Measurements from ENCODE around the gene SMC3. TPM values are rescaled to one million over a fixed set of nuclear protein-coding genes. Genes with fewer than 3 reads are reported as not detected.

Gene SMC3
- total and polyA plus RNA-seq, 2 of the 4 experiments (the other 2 are of a cell fraction), result 15.0 to 15.2 TPM

DNA sequence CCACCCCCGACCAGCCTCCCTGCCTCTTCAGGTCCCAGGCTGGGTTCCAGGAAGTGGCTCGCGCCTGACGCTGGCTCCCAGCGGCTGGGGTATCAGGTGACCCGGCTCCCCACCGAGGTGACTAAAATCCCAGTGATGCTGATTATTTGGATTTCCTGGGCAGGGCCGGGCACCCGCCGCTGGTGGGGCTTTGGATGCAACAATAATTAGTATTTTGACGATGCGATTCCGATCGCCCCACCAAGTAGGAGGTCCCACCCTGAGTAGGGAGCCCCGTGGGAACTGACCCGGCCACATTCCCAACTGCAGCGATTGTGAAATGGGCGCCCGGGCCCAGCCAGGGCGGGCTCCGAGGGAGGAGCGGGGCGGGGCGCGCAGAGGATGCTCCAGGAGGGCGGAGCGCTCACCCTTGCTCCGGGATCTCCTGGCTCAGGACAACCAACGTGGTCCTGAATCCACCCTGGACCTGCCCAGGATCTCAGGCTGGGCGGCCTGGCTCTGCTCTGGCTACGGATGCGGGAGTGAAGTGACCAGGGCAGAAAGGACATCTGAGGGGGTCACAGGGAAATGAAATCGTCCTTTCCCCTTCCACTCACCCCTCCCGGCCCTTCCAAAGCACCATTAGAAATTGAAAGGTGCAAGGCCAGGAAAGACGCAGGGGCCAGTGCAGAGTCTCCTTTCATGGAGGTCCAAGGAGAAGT, 37.2 kb upstream of the SMC3 start:
- Histone ChIP-seq H3K4ac (ENCODE audit: low read depth, low read length) (peak overlapping the region; percentile 78), H2AK9ac (replicated peaks; ENCODE audit: low read depth, low read length, poor library complexity) (peak overlapping the region; percentile 80), H3K14ac (replicated peaks; ENCODE audit: low read depth, low read length) (peak overlapping the region; percentile 10; the same call in 1 of the 2 replicates), H2BK120ac (ENCODE audit: low read depth, low read length) (peak overlapping the region; percentile 39; the same call in 1 of the 2 replicates), H4K8ac (ENCODE audit: low read depth in 2 of 2, low read length in 2 of 2) (peak overlapping the region; percentile 54 to 63; a peak in 2 of 4 replicates), H3K27ac (ENCODE audit: insufficient read depth, low read length) (no peak overlapping the region; the same call in 1 of the 2 replicates), H2BK15ac (ENCODE audit: low read depth, low read length) (peak overlapping the region; percentile 80; the same call in 2 of the 3 replicates), H3K18ac (ENCODE audit: low read depth, low read length) (no peak overlapping the region), H3K23ac (ENCODE audit: low read depth, low read length) (no peak overlapping the region), H3K4me2 (ENCODE audit: low read depth, low read length) (peak overlapping the region; percentile 23), H4K5ac (ENCODE audit: low read depth, low read length) (no peak overlapping the region), H3K79me1 (ENCODE audit: low read depth in 1 of 2, low read length in 2 of 2) (peaks cover 0 to 30% of the 10 kb centered on the region in 2 experiments; a peak in 2 of 4 replicates), H3K9me3 (ENCODE audit: control insufficient read depth, insufficient read depth, low read length) (no peaks in the 10 kb centered on the region), H4K20me1 (ENCODE audit: insufficient read depth, low read length) (no peaks in the 10 kb centered on the region), H3K56ac (ENCODE audit: extremely low read depth, insufficient read depth, low read length) (no peak overlapping the region; the same call in 1 of the 2 replicates), H2BK20ac (ENCODE audit: low read depth, low read length) (peak overlapping the region; percentile 32), H3K27me3 (ENCODE audit: control insufficient read depth, insufficient read depth, low read length) (no peaks in the 10 kb centered on the region), H2AK5ac (ENCODE audit: low read depth, low read length) (peak overlapping the region; percentile 87), H3K4me3 (ENCODE audit: insufficient read depth, low read depth, low read length) (peak overlapping the region; percentile 9; the same call in 1 of the 2 replicates), H3K9me1 (ENCODE audit: insufficient read depth, low read length) (peaks cover 36% of the 10 kb centered on the region), H2AFZ (replicated peaks; ENCODE audit: low read length, poor library complexity) (peak overlapping the region; percentile 94), H4K91ac (ENCODE audit: insufficient read depth, low read depth, low read length) (peak overlapping the region; percentile 84; the same call in 1 of the 2 replicates), H2BK5ac (ENCODE audit: low read depth, low read length, poor library complexity, severe bottlenecking) (no peak overlapping the region), H3K4me1 (ENCODE audit: control insufficient read depth, insufficient read depth, low read length) (peaks cover 15% of the 10 kb centered on the region), H3K36me3 (ENCODE audit: control insufficient read depth, insufficient read depth, low read length) (no peaks in the 10 kb centered on the region), H3K9ac (ENCODE audit: low read depth, low read length) (no peak overlapping the region)
- ATAC-seq (ENCODE audit: low read depth) (peak; percentile 79), DNase-seq (no peak)
- WGBS, 2 experiments (ENCODE audit: extremely low coverage in 2 of 2, insufficient read length in 1 of 2), result 5% methylated on average over 22 of the region's 35 CpGs; no CpG with 5 or more reads in 1 of the 2 experiments
- no TSS peak for BruUV-seq (replicated peaks)
- POLR2A ChIA-PET (ENCODE audit: unreplicated experiment), result no interaction called here
- CTCF ChIA-PET, result no interaction called here
- dilution Hi-C loops (cut with HindIII; ENCODE audit: low sequenced_read_pairs, unreplicated experiment), result no loop called here
- intact Hi-C loops (cut with micrococcal nuclease), result no loop called here
- in situ Hi-C loops (cut with MboI; ENCODE audit: low sequenced_read_pairs), result no loop called here
- TF ChIP-seq, protein P1, sequence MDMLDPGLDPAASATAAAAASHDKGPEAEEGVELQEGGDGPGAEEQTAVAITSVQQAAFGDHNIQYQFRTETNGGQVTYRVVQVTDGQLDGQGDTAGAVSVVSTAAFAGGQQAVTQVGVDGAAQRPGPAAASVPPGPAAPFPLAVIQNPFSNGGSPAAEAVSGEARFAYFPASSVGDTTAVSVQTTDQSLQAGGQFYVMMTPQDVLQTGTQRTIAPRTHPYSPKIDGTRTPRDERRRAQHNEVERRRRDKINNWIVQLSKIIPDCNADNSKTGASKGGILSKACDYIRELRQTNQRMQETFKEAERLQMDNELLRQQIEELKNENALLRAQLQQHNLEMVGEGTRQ (IDR thresholded peaks at IDR 0.05; ENCODE audit: low read depth, low read length), result peak; percentile 5; the same call in 1 of the 2 replicates
- TF ChIP-seq FOS (IDR thresholded peaks at IDR 0.05; ENCODE audit: low read depth, low read length), result no peak
- no peak for TF ChIP-seq NFE2L2 (IDR thresholded peaks at IDR 0.05; ENCODE audit: low read depth, low read length)
- TF ChIP-seq SMC3 (IDR thresholded peaks at IDR 0.05; ENCODE audit: low read depth, low read length), result no peak
- TF ChIP-seq RCOR1 (IDR thresholded peaks at IDR 0.05; ENCODE audit: insufficient replicate concordance, low read length), result no peak
- TF ChIP-seq RAD21 (IDR thresholded peaks at IDR 0.05; ENCODE audit: low read length), result no peak
- no peak for TF ChIP-seq CHD1 (IDR thresholded peaks at IDR 0.05; ENCODE audit: low read depth, low read length)
- peak; percentile 52 for TF ChIP-seq POLR2A (IDR thresholded peaks at IDR 0.05; ENCODE audit: low read depth, low read length)
- TF ChIP-seq MAZ (IDR thresholded peaks at IDR 0.05; ENCODE audit: borderline replicate concordance, low read depth, low read length), result peak; percentile 48; the same call in 1 of the 2 replicates
- peak; percentile 89 for TF ChIP-seq CEBPB (IDR thresholded peaks at IDR 0.05; ENCODE audit: low read depth, low read length)
- TF ChIP-seq BHLHE40 (IDR thresholded peaks at IDR 0.05; ENCODE audit: low read depth, low read length), result no peak
- TF ChIP-seq MXI1 (IDR thresholded peaks at IDR 0.05; ENCODE audit: borderline replicate concordance, low read depth, low read length), result no peak
- TF ChIP-seq, protein P2, sequence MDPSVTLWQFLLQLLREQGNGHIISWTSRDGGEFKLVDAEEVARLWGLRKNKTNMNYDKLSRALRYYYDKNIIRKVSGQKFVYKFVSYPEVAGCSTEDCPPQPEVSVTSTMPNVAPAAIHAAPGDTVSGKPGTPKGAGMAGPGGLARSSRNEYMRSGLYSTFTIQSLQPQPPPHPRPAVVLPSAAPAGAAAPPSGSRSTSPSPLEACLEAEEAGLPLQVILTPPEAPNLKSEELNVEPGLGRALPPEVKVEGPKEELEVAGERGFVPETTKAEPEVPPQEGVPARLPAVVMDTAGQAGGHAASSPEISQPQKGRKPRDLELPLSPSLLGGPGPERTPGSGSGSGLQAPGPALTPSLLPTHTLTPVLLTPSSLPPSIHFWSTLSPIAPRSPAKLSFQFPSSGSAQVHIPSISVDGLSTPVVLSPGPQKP (IDR thresholded peaks at IDR 0.05; ENCODE audit: borderline replicate concordance, low read depth, low read length), result no peak
- no peak for TF ChIP-seq MAFK (IDR thresholded peaks at IDR 0.05; ENCODE audit: low read depth, low read length)
- no peak for TF ChIP-seq RFX5 (IDR thresholded peaks at IDR 0.05; ENCODE audit: low read depth, low read length)
